SK-N-SH treated with all-trans-retinoic acid at 6 μM for 48 hours (cell line): ENCODE results near the gene VAV3.

ENCODE experiments used
- OSR1 ChIP-seq: fragments of 250-450 bp; sonication (Bioruptor Pico); IDR thresholded peaks from 2 replicates; pipeline ENCODE4 v1.8.0; 2022; ENCODE audit warnings: moderate library complexity, mild to moderate bottlenecking, inconsistent platforms
- TCF4 ChIP-seq: fragments of 250-450 bp; sonication (Bioruptor Pico); IDR thresholded peaks from 2 replicates; pipeline ENCODE4 v1.8.0; 2021; ENCODE audit warnings: mild to moderate bottlenecking, moderate library complexity, borderline replicate concordance

GRCh38 chr1:107739201-107739600, 225.8 kb downstream of the VAV3 start:
- TF ChIP-seq TCF4 (CRISPR knock-in tag) (no peak), OSR1 (no peak)
